Measurements from ENCODE around the gene APBB1IP. TPM values are rescaled to one million over a fixed set of nuclear protein-coding genes. Genes with fewer than 3 reads are reported as not detected.
"Not testable (repeated sequence)": the region's sequence is repeated elsewhere in the genome, so short reads cannot be mapped to it uniquely, and the experiment has no call there.

APBB1IP gene
- total RNA-seq, 1 donor from 2014 or later = 61.3 TPM

DNA sequence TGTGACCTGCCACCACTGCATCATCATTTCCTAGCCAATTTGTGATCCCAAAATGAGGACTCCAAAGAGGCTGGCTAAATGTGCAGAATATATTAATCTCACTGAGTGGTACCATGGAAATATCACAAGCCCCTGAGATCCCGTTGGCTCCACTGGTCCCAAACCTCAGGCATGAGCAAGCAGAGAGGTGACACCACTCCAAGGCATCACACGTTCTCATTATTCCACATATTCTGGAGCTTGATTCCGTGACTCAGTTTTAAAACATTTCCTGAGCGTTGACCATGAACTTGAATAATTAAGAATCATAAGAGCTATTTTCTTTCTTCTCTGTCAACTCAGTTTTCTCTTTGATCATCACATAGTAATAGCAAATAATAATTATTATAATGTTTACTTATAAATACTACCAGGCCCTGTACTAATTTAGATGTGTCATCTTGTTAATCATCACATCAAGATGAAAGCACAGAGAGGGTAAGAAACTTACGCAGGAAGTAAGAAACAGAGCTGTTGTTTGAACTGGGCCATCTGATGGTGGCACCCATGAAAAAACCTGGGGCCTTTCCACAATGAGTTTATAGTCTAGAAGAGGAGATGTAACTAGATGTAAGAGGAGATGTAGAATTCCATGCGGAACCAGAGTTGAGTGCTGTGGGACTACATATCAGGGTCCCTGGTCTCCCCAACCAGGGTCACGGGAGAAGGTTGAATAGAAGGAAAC, 3.5 kb downstream of the APBB1IP start:
- intact Hi-C loops (cut with micrococcal nuclease) = no loop called here

DNA sequence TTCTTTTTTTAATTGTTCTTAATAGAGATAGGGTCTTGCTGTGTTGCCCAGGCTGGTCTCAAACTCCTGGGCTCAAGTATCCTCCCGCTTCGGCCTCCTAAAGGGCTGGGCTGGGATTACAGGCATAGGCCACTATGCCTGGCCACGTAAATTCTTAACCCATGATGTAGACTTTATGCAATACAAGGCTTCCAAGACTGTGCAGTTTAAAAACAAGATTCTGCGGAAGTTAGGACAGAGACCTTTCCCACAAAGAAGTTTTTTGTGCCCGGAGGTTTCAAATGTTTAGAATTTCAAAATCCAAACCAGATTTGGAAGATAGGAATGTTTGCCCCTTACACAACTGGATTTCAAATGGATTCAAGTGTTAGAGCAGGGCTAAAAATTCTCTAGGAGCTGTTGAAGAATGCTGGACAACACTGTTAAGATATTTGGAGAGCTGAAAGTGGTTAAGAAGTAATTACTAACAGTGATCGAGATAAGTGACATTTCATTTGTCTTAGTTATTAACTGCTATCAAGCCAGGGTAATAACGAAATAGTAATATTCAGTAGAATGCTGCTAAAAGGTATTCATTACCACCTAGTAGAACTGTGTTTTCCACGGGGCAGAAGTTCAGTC, 7.4 kb downstream of the APBB1IP start:
- intact Hi-C loops (cut with micrococcal nuclease) = loop anchor here (2.0 to 5.0 kb wide), 5 partner anchors 297 to 1889 kb away; partner anchors contain the start of genes ACBD5 and ANKRD26

DNA sequence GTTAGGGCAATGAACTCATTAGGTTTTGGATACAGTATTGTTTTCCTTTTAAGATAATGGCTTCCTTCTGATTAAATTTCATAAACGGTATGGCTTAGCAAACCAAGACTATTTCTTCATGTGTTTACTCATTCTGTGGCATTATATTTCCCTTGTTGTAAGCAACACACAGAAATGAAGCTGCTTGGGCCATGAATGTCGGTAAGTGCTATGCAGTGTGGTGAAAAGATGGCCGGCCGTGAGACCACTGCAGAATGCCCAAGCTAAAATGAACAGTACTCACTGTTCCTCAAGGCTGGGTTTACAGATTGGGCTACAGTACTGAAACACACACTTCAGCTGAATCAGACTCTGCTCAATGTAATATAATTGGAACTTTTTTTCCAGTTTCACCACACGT, 8.1 kb downstream of the APBB1IP start:
- intact Hi-C loops (cut with micrococcal nuclease) = loop anchor here (2.0 to 5.0 kb wide), 4 partner anchors 296 to 1889 kb away; partner anchors contain the start of genes ACBD5 and ANKRD26

DNA sequence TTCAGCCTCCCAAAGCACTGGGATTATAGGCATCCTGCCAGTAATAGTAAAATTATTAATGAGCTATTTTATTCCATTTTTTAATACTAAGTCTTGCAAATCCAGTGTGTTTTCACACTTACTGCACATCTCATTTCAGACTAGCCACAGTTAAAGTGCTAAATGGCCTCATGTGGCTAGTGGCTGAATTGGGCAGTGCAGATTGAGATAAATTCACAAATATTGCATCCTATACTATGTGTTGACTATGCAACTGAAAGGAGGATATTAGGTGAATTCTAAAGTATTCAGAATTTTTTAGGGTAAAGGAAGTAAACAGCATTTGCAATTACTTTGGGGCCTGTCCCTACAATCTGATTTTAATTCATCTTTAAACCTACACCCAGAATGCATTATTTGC, 10.2 kb downstream of the APBB1IP start:
- intact Hi-C loops (cut with micrococcal nuclease) = loop anchor here (1.0 to 5.0 kb wide), 10 partner anchors 10 to 794 kb away; partner anchors contain the start of genes ACBD5, ANKRD26 and APBB1IP

DNA sequence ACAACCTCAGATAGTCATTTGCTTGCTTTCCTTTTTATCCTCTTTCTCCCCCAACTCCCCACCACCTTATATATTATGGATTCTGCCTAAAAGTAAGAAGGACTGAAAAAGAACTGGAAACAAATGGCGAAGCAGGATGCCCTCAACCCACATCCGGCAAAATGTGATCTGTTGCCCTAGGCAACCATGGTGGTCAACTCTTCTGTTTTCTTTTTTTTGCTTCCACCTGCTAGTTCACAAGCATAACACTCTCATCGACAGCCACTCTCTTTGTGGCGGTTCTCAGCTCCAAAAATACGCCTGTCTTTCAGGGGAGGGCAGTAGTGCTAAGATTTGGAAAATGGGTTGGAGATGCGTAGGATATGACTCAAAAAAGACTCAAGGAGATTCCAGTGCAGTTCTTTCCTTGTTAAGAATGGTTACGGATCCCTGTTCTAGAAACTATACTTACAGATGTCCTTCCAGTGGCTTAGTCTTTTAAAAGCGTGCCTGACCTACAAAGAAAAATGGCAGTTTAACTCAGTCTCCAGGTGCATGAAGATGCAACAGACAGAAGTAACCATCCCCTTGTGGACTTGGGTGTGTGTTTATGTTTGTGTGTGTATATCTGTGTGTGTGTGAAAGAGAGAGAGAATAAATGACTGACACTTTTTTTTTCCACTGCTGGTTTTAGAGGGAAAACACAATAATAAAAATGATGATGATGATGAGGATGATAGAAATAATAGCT, 10.7 kb downstream of the APBB1IP start:
- intact Hi-C loops (cut with micrococcal nuclease) = loop anchor here (1.0 to 5.0 kb wide), 10 partner anchors 11 to 793 kb away; partner anchors contain the start of genes ACBD5, ANKRD26 and APBB1IP

DNA sequence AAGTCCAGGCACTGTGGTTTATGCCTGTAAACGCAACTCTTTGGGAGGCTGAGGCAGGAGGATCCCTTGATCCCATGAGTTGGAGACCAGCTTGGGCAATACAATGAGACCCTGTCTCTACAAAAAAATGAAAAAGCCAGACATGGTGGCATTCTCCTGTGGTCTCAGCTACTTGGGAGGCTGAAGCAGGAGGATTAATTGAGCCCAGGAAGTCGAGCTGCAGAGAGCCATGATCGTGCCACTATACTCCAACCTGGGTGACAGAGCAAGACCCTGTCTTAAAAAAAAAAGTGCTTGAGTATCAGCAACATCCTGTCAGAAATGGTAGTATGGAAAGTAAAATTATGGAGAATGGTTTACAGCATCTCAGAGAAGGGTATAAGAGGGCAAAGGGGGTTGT, 11.6 kb downstream of the APBB1IP start:
- intact Hi-C loops (cut with micrococcal nuclease) = loop anchor here (5.0 kb wide), 3 partner anchors 293 to 793 kb away; partner anchors contain the start of genes ACBD5 and ANKRD26

DNA sequence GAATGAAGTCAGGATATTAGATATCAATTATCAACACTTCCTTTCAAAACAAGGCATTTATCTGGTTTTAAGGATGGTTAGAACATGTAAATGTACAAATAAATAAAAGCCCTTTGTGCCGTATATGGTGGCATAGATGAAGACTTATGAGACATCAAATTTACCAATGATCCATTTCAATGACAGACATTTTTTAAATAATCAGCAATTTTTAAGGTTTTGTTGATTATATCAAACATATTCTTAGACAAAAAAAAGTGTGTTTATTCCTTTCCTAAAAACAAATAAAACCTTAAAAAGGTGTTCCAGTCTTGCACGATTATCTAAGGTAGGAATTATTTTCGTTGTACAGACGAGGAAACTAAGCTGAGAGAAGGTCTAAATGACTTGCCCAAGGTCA, 13.8 kb downstream of the APBB1IP start:
- intact Hi-C loops (cut with micrococcal nuclease) = no loop called here

DNA sequence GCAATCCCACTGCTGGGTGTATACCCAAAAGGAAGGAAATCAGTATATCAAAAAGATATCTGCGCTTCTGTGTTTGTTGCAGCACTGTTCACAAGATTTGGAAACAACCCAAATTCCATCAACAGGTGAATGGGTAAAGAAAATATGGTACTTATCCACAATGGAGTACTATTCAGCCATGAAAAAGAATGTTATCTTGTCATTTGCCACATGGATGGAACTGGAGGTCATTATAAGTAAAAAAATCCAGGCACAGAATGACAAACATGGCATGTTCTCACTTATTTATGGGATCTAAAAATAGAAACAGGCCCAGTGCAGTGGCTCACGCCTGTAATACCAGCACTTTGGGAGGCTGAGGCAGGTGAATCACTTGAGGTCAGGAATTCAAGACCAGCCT, 15.7 kb downstream of the APBB1IP start:
- intact Hi-C loops (cut with micrococcal nuclease) = no loop called here

DNA sequence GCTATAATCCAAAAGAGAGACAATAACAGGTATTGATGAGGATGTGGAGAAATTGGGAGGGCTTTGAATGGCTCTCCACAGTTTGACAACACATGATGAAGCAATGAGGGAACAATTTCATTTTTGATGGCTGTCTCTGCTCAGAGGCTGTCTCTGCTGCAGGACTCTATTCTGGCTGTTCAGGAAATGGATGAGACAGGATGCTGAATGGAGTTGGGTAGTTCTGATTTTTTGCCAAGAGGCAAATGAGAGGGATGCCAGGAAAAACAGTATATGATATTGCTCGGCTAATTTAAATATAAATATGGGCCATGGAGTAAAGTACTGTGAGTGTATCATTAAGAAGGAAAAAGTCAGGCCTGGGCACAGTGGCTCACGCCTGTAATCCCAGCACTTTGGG, 16.8 kb downstream of the APBB1IP start:
- intact Hi-C loops (cut with micrococcal nuclease) = no loop called here

DNA sequence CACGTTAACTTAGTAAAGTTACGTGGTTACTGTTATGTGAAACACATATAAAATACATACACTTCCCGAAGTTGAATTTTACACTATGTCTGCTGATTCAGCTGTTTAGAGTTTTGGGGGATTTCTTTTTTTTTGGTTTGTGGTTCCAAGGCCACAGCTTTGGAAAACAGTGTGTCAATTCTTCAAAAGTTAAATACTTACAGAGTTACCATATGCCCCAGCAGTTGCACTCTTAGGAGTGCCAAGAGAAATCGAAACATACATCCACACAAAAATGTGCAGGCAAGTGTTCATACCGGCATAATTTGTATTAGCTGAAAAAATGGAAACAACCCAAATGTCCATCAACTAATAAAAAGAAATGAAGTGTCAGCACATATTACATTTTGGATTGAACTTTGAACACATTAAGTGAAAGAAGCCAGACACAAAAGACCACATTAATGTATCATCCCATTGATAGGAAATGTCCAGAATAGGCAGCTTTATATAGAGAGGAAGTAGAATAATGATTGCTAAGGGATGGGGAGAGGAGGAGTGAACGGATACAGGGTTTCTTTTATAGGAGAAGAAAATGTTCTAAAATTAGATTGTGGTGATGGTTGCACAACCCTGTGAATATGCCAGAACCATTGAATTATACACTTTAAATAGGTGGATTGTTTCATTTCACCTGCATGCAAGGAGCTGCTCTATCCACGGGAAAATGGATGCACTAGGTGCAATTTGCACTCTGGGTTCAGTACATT, 17.6 kb downstream of the APBB1IP start:
- intact Hi-C loops (cut with micrococcal nuclease) = no loop called here

DNA sequence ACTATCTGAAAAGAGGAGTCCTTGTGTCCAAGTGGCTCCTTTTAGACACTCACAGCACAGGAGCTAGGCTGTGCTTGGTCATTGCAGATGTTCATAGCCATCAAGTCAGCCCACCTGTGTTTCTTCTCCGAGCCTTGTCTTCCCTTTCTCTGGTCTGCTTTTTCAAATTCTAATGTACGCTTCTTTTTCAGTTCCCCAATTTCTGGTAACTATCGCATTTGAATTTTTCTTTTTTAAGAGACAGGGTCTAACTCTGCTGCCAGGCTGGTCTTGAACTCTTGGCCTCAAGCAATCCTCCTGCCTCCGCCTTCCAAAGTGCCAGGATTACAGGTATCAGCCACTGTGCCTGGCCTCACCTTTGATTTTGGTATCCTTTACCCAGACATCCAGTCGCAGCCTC, 18.9 kb downstream of the APBB1IP start:
- intact Hi-C loops (cut with micrococcal nuclease) = no loop called here

DNA sequence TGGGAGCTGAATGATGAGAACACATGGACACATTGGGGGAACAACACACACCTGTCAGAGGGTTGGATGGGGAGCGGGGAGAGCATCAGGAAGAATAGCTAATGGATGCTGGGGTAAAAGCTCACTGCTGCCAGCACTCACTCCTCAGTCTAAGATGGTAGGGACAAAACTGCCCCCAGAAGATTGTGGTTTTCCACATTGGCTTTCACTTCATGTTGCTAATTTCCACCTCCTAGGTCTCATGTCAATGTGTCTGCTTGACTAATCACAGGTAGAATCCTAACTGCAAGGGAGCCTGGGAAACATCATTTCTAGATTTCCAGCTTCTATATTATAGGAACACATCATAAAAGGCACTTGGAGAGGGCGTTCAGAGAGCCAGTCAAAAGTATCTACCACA, 22.6 kb downstream of the APBB1IP start:
- intact Hi-C loops (cut with micrococcal nuclease) = no loop called here

DNA sequence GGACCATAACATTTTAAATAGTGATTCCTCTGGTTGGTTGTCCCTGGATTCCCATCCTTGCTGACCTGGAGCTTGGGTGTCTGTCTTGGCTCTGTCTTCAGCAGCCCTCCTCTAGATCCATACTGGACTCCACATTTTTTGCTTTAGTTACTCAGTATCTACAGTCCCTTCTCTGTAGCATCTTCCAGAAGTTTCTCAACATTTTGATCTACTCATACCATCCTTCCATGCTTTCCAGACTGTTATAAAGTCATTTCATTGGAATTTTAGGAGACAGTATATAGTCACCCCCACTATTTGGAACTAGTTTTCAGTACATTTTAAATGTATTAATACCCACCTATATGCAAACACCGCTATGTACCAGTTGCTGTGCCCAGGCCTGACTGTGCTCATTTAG, 25.8 kb downstream of the APBB1IP start:
- intact Hi-C loops (cut with micrococcal nuclease) = no loop called here

DNA sequence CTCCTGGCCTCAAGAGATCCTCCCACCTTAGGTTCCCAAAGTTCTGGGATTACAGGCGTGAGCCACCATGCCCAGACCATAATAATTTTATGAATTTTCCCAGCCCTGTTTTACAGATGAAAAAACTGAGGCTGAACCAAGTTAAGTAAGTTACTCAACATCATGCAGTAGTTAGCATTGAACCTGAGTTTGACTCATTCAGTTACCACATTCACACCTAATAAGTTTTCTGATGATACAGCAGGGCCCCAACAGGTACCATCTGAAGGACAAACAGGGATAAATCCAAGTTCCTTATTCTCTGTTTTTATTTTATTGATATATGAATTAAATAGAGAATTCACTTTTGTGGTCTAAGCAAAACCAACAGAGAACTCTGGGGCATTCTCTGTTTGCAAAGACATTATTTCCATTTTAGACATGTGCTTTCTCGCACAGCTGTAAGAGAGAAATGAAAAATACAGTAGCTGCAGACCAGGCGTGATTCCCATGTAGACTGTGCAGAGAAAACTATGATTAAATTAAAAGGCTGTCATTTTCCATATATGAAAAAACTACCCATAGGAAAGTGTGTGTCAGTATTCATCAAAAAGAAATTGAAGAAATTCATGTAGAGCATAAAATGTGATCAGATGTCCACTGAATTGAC, 26.6 kb downstream of the APBB1IP start:
- intact Hi-C loops (cut with micrococcal nuclease) = no loop called here

DNA sequence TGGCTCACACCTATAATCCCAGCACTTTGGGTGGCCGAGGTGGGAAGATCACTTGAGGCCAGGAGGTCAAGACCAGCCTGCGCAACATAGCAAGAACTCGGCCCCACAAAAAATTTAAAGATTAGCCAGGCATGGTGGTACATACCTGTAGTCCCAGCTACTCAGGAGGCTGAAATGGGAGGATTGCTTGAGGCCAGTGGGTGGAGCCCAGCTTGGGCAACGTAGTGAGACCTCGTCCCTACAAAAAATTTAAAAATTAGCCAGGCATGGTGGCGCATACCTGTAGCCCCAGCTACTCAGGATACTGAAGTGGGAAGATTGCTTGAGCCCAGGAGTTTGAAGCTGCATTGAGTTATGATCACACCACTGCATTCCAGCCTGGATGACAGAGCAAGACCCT, 28.4 kb downstream of the APBB1IP start:
- intact Hi-C loops (cut with micrococcal nuclease) = not testable (repeated sequence)

DNA sequence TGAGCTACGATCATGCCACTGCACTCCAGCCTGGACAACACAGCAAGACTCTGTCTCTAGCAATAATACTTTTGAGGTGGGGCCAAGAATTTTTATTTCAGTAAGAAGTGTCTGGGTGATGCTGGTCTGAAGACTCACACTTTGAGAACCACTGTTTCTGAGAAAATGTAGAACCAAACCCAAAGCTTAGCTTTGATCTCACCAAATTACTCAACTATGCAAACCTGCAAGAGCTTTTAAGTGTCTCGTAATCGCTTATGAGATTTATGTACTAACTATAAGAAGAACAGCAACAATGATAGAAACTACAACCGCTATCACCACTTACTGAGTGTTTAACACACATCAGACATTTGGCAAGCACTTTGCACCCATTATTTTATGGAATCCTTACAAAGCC, 29.5 kb downstream of the APBB1IP start:
- intact Hi-C loops (cut with micrococcal nuclease) = loop anchor here (1.0 kb wide), 3 partner anchors 8 to 19 kb away; no protein-coding TSS in a partner anchor

DNA sequence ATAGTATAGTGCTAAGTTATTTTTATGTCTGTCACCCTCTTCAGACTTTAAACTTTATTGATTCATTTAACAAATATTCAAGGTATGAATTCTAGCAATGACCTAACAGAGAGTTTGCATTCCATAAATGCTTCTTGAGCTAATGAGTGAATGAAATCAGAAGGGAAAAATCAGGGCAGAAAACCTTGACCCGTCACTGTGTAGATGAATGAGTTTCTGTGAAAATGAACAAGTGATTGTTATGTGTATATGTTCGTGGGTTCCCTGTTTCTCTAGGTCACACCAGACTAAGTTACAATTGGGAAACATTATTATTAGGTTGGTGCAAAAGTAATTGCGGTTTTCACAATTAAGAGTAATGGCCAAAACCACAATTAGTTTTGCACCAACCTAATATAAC, 30.1 kb downstream of the APBB1IP start:
- intact Hi-C loops (cut with micrococcal nuclease) = no loop called here

DNA sequence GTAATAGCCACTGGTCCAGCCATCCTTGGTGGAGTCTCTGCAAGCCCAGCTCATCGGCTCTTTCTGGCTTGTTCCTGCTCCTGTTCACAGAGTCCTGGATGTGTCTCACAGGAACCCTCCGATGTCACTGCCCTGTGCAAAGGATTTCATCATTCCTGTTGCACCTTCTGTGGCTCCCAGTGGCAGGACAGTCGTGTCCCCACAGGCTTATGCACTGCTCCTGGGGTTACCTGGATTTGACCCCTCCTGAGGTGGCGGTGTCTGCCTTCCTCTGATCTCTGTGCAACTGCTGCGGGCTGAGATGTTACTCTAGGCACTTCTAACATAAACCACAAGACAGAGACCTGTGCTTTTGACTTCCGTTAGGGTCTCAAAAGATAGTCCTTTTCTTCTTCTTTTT, 30.6 kb downstream of the APBB1IP start:
- intact Hi-C loops (cut with micrococcal nuclease) = loop anchor here (1.0 kb wide), 1 partner anchor 19 kb away; no protein-coding TSS in a partner anchor

DNA sequence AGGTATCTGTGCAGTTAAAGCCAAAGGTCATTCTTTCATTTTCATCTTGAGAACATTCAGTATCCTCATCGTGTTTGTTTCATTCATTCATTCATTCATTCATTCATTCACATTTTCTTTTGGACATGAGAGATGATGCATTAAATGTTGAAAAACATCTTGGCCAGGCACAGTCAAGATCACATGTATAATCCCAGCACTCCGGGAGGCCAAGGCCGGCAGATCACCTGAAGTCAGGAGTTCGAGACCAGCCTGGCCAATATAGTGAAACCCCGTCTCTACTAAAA, 34.3 kb downstream of the APBB1IP start:
- intact Hi-C loops (cut with micrococcal nuclease) = no loop called here

DNA sequence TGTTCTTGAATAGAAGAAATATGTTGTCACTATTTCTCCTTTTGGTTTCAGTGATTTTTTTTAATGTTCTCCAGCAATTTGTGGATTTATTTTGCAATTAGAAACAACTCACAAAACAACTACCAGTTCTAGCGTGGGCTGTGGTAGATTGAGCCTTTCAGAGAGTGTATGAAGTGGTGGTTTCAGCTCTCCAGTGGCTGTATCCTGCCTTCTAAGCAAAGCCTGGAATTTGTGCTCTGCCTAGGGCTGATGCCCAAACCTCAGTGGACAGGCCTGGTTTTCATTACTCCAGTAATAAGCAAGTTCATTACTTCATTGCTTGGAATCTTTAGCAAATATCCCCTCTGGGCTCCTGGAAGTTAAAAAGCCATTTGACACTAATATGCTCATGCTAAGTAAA, 35.9 kb downstream of the APBB1IP start:
- intact Hi-C loops (cut with micrococcal nuclease) = loop anchor here (1.0 kb wide), 2 partner anchors 8 to 26 kb away; no protein-coding TSS in a partner anchor

DNA sequence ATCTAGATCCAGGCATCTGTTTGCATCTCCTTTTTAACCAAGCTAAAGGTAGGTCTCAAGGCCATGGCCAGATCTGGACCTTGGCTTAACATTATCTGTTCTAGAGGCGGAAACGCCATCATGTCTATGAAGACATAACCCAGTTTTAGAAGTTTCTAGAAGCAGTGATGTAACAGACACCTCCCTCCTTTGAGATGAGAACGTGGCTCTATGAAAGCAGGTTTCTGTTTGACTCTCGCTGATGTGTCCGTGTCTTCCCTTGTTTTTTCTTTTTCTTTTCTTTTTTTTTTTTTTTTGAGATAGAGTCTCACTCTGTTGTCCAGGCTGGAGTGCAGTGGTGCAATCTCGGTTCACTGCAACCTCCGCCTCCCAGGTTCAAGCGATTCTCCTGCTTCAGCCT, 36.7 kb downstream of the APBB1IP start:
- intact Hi-C loops (cut with micrococcal nuclease) = loop anchor here (1.0 kb wide), 5 partner anchors 7 to 44 kb away; no protein-coding TSS in a partner anchor

All from T-helper 1 cell treated with Interleukin-12 subunit alpha and Interleukin-12 subunit beta and Interleukin-4 antibody, amounts not matched to agents 30 ng/mL and 1 ng/mL, for 36 hours (primary cell).